ENCODE results near the gene ZC3H13.

ZC3H13 gene

DNA sequence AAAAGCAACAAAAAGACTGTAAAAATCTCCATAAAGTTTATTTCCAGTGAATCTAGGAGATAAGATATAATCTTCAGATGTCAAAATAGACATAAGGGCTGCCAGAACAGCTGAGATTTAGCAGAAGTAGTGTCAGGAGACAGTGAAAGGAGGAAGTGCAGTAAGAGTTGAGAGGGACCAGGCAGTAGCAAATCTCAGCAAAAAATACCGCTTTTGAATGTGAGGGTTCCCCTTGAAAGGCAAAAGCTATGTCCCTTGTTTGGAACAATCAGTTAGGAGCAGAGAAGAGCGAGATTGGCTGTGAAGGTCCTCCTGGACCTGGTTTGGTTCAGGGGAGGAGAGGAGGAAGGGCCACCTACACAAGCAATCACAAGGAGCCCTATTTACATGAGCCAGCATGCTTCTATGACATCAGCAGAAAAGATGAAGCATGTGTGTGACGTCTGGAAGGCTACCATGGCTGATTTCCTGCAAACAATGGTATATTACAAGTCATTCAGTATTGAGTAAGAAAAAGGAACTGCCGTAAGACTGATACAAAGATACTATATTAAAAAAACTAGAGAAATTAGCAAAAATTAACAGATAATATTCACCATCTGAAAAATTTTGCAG is 102.1 kb downstream of the ZC3H13 start:
- CTCF ChIA-PET, result no interaction called here
- POLR2A ChIA-PET, result no interaction called here

DNA sequence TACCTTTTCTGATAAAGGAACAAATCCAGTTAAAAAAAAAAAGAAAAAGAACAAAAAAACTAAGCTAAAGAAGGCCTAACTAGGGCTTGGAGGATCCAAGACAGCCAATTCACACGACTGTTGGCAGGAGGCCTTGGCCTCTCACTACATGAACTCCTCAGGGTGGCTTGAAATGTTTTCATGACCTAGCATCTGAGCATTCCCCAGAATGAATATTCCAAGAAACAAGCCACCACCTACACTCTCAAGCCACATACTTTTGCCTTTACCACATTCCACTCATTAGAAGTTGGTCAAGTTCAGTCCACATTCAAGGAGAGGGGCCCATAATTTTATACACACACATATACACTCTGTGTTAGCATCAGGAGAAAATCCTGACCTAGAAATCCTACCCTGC is 103.4 kb downstream of the ZC3H13 start:
- CTCF ChIA-PET, result interaction anchor here (0.6 kb wide), 1 partner anchor 142 kb away, joined by 3 read pairs; no protein-coding TSS in a partner anchor
- Histone ChIP-seq H3K4me3 (ENCODE audit: low read depth, low read length) (no peak overlapping the region), H3K27ac (ENCODE audit: extremely low read depth, low read depth, low read length) (no peak overlapping the region), H3K4me1 (ENCODE audit: control insufficient read depth, insufficient read depth, low read length) (no peaks in the 10 kb centered on the region), H3K36me3 (ENCODE audit: control insufficient read depth in 2 of 2, insufficient read depth in 1 of 2, low read length in 2 of 2) (no peaks in the 10 kb centered on the region; a peak in 1 of 3 replicates), H3K9me3 (ENCODE audit: control insufficient read depth, insufficient read depth, low read depth, low read length) (no peaks in the 10 kb centered on the region)
- TF ChIP-seq BCL11B (tag by site-specific recombination; IDR thresholded peaks at IDR 0.05; ENCODE audit: low read depth) (no peak), ZNF221 (tag by site-specific recombination; IDR thresholded peaks at IDR 0.05; ENCODE audit: borderline replicate concordance) (no peak), ZNF335 (tag by site-specific recombination; conservative IDR thresholded peaks at IDR 0.05) (no peak), ZNF707 (tag by site-specific recombination; IDR thresholded peaks at IDR 0.05) (no peak), ZNF623 (tag by site-specific recombination; IDR thresholded peaks at IDR 0.05) (no peak), ZNF701 (tag by site-specific recombination; IDR thresholded peaks at IDR 0.05) (no peak), ZNF416 (tag by site-specific recombination; IDR thresholded peaks at IDR 0.05) (no peak), YY1 (tag by site-specific recombination; IDR thresholded peaks at IDR 0.05) (no peak), MYNN (tag by site-specific recombination; IDR thresholded peaks at IDR 0.05; ENCODE audit: borderline replicate concordance) (no peak), YY2 (tag by site-specific recombination; IDR thresholded peaks at IDR 0.05) (no peak), ZNF76 (tag by site-specific recombination; IDR thresholded peaks at IDR 0.05; ENCODE audit: borderline replicate concordance, low read depth) (no peak), ZNF560 (tag by site-specific recombination; IDR thresholded peaks at IDR 0.05; ENCODE audit: borderline replicate concordance) (no peak)
- TF ChIP-seq, protein P1, sequence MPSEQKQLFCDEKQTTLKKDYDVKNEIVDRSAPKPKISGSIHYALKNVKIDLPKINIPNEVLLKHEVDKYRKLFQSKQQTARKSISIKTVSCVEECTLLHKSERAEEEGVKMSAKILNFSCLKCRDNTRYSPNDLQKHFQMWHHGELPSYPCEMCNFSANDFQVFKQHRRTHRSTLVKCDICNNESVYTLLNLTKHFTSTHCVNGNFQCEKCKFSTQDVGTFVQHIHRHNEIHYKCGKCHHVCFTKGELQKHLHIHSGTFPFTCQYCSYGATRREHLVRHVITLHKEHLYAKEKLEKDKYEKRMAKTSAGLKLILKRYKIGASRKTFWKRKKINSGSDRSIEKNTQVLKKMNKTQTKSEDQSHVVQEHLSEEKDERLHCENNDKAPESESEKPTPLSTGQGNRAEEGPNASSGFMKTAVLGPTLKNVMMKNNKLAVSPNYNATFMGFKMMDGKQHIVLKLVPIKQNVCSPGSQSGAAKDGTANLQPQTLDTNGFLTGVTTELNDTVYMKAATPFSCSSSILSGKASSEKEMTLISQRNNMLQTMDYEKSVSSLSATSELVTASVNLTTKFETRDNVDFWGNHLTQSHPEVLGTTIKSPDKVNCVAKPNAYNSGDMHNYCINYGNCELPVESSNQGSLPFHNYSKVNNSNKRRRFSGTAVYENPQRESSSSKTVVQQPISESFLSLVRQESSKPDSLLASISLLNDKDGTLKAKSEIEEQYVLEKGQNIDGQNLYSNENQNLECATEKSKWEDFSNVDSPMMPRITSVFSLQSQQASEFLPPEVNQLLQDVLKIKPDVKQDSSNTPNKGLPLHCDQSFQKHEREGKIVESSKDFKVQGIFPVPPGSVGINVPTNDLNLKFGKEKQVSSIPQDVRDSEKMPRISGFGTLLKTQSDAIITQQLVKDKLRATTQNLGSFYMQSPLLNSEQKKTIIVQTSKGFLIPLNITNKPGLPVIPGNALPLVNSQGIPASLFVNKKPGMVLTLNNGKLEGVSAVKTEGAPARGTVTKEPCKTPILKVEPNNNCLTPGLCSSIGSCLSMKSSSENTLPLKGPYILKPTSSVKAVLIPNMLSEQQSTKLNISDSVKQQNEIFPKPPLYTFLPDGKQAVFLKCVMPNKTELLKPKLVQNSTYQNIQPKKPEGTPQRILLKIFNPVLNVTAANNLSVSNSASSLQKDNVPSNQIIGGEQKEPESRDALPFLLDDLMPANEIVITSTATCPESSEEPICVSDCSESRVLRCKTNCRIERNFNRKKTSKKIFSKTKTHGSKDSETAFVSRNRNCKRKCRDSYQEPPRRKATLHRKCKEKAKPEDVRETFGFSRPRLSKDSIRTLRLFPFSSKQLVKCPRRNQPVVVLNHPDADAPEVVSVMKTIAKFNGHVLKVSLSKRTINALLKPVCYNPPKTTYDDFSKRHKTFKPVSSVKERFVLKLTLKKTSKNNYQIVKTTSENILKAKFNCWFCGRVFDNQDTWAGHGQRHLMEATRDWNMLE (tag by site-specific recombination; conservative IDR thresholded peaks at IDR 0.05; ENCODE audit: low read depth), result no peak
- TF ChIP-seq, protein P2, sequence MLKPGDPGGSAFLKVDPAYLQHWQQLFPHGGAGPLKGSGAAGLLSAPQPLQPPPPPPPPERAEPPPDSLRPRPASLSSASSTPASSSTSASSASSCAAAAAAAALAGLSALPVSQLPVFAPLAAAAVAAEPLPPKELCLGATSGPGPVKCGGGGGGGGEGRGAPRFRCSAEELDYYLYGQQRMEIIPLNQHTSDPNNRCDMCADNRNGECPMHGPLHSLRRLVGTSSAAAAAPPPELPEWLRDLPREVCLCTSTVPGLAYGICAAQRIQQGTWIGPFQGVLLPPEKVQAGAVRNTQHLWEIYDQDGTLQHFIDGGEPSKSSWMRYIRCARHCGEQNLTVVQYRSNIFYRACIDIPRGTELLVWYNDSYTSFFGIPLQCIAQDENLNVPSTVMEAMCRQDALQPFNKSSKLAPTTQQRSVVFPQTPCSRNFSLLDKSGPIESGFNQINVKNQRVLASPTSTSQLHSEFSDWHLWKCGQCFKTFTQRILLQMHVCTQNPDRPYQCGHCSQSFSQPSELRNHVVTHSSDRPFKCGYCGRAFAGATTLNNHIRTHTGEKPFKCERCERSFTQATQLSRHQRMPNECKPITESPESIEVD (tag by site-specific recombination; IDR thresholded peaks at IDR 0.05), result no peak
- TF ChIP-seq, protein P3, sequence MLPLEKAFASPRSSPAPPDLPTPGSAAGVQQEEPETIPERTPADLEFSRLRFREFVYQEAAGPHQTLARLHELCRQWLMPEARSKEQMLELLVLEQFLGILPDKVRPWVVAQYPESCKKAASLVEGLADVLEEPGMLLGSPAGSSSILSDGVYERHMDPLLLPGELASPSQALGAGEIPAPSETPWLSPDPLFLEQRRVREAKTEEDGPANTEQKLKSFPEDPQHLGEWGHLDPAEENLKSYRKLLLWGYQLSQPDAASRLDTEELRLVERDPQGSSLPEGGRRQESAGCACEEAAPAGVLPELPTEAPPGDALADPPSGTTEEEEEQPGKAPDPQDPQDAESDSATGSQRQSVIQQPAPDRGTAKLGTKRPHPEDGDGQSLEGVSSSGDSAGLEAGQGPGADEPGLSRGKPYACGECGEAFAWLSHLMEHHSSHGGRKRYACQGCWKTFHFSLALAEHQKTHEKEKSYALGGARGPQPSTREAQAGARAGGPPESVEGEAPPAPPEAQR (tag by site-specific recombination; IDR thresholded peaks at IDR 0.05), result no peak
- TF ChIP-seq, protein P4, sequence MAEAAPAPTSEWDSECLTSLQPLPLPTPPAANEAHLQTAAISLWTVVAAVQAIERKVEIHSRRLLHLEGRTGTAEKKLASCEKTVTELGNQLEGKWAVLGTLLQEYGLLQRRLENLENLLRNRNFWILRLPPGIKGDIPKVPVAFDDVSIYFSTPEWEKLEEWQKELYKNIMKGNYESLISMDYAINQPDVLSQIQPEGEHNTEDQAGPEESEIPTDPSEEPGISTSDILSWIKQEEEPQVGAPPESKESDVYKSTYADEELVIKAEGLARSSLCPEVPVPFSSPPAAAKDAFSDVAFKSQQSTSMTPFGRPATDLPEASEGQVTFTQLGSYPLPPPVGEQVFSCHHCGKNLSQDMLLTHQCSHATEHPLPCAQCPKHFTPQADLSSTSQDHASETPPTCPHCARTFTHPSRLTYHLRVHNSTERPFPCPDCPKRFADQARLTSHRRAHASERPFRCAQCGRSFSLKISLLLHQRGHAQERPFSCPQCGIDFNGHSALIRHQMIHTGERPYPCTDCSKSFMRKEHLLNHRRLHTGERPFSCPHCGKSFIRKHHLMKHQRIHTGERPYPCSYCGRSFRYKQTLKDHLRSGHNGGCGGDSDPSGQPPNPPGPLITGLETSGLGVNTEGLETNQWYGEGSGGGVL (tag by site-specific recombination; IDR thresholded peaks at IDR 0.05), result no peak
- POLR2A ChIA-PET, result no interaction called here

More for the DNA sequence above, 102.1 kb downstream of the ZC3H13 start:
- TF ChIP-seq ZNF629 (tag by site-specific recombination; IDR thresholded peaks at IDR 0.05) (peak; percentile 38; the same call in 1 of the 2 replicates), ZNF626 (tag by site-specific recombination; IDR thresholded peaks at IDR 0.05) (no peak), TCF7L2 (IDR thresholded peaks at IDR 0.05; ENCODE audit: borderline replicate concordance, low read depth, low read length) (no peak)
- TF ChIP-seq, protein P5, sequence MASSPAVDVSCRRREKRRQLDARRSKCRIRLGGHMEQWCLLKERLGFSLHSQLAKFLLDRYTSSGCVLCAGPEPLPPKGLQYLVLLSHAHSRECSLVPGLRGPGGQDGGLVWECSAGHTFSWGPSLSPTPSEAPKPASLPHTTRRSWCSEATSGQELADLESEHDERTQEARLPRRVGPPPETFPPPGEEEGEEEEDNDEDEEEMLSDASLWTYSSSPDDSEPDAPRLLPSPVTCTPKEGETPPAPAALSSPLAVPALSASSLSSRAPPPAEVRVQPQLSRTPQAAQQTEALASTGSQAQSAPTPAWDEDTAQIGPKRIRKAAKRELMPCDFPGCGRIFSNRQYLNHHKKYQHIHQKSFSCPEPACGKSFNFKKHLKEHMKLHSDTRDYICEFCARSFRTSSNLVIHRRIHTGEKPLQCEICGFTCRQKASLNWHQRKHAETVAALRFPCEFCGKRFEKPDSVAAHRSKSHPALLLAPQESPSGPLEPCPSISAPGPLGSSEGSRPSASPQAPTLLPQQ (tag by site-specific recombination; IDR thresholded peaks at IDR 0.05), result no peak
- Histone ChIP-seq H3K9me3 (ENCODE audit: control insufficient read depth, insufficient read depth, low read depth, low read length) (no peaks in the 10 kb centered on the region), H3K27ac (ENCODE audit: extremely low read depth, low read depth, low read length) (no peak overlapping the region), H3K4me3 (ENCODE audit: low read depth, low read length) (no peak overlapping the region), H3K36me3 (ENCODE audit: control insufficient read depth in 2 of 2, insufficient read depth in 1 of 2, low read length in 2 of 2) (no peaks in the 10 kb centered on the region; a peak in 1 of 3 replicates), H3K4me1 (ENCODE audit: control insufficient read depth, insufficient read depth, low read length) (no peaks in the 10 kb centered on the region)
